GM10248 (cell line): Measurements from ENCODE around the gene ANKS4B.

ENCODE experiments used
- CTCF ChIA-PET: fragments of 300-600 bp; sonication (Branson Sonifier 250); formaldehyde crosslinking; extraction: SDS; loops from one replicate; lab custom pipeline; 2021; ENCODE audit warnings: antibody characterized with exemption; lab: Yijun Ruan, JAX
- POLR2A ChIA-PET: fragments of 350-650 bp; sonication (Branson Sonifier 250); formaldehyde crosslinking; extraction: SDS; loops from one replicate; lab custom pipeline; 2020; ENCODE audit warnings: antibody characterized with exemption; lab: Yijun Ruan, JAX
- DNase-seq: peaks from one replicate; pipeline ENCODE4 v3.0.0; 2012; ENCODE audit errors: extremely low spot score
- TF ChIP-seq, protein P1 (sequence below): IDR thresholded peaks from 2 replicates; pipeline ENCODE4 v1.5.1; 2012; ENCODE audit warnings: mild to moderate bottlenecking, low read depth; ENCODE audit errors: extremely low read depth, missing control alignments, control extremely low read depth

The ANKS4B gene

DNA sequence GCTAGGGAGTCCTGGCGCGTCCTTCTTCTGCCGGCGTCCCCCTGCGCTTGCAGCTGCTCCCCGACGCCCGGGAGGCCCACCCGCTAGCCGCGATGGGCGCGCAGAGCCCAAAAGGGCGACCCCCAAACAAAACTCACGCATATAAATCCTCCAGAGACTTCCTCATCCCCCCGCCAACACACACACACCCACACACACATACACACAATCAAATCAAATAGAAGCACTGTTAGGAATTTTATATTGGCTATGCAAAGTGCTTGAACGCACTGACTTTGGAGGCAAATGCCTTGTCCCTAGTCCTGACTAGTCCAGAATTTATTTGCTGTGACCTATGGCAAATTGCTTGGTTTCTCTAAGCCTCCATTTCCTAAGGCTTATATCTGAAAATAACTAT is 68.4 kb downstream of the ANKS4B start:
- ChIA-PET CTCF (interaction anchor here (1.2 to 2.1 kb wide), 3 partner anchors 46 to 144 kb away, joined by 3 to 16 read pairs (median 4); partner anchors contain the start of gene LDAF1), POLR2A (no interaction called here)
- no peak for DNase-seq
- TF ChIP-seq, protein P1, sequence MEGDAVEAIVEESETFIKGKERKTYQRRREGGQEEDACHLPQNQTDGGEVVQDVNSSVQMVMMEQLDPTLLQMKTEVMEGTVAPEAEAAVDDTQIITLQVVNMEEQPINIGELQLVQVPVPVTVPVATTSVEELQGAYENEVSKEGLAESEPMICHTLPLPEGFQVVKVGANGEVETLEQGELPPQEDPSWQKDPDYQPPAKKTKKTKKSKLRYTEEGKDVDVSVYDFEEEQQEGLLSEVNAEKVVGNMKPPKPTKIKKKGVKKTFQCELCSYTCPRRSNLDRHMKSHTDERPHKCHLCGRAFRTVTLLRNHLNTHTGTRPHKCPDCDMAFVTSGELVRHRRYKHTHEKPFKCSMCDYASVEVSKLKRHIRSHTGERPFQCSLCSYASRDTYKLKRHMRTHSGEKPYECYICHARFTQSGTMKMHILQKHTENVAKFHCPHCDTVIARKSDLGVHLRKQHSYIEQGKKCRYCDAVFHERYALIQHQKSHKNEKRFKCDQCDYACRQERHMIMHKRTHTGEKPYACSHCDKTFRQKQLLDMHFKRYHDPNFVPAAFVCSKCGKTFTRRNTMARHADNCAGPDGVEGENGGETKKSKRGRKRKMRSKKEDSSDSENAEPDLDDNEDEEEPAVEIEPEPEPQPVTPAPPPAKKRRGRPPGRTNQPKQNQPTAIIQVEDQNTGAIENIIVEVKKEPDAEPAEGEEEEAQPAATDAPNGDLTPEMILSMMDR: no peak

DNA sequence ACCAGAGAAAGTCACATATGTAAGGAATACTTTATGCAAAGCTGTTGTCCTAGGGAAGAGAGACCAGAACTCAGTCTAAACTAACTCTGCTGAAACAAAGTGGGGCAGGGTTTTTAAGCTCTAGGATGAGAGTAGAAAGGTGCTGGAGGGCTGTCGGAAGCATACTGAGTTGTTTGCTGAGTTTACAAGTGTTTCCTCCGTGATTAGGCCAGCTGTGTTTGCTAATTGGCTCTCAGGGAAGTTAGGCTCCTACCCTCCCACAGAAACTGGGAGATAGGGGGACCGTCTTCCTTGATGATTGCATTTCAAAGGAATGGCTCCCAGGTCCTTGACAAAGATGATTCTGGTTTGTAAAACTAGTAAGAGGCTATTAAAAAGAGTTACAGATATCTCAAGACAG is 69.0 kb downstream of the ANKS4B start:
- ChIA-PET POLR2A (no interaction called here), CTCF (interaction anchor here (1.5 kb wide), 1 partner anchor 114 kb away, joined by 4 read pairs; no protein-coding TSS in a partner anchor)
- TF ChIP-seq, protein P1: no peak
- no peak for DNase-seq

DNA sequence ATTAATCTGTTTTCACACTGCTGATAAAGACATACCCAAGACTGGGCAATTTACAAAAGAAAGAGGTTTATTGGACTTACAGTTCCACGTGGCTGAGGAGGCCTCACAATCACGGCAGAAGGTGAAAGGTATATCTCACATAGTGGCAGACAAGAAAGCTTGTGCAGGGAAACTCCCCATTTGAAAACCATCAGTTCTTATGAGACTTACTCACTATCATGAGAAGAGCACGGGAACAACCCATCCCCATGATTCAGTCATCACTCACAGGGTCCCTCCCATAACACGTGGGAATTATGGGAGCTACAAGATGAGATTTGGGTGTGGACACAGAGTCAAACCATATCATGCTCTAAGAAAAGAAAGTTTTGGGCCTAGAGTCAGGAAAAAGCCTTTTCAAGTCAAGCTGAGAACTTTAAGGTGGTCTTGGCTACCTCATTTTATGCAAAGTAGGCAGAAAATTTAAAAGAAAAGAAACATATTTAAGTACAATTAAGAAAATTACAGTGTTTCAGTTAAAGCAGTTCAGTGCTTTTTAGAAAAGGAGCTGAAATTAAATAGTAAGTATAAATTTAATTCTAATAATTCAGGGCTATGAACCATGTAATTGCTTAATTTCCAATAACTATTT is 69.5 kb downstream of the ANKS4B start:
- POLR2A ChIA-PET: no interaction called here
- CTCF ChIA-PET: interaction anchor here (1.5 kb wide), 1 partner anchor 114 kb away, joined by 4 read pairs; no protein-coding TSS in a partner anchor
- TF ChIP-seq, protein P1: no peak
- no peak for DNase-seq
